ENCODE results near the gene SAPCD1.
"Not testable (repeated sequence)": the region's sequence is repeated elsewhere in the genome, so short reads cannot be mapped to it uniquely, and the experiment has no call there.

The SAPCD1 gene

GRCh38 chr6:31792090-31792374 lies 29.6 kb downstream of the SAPCD1 start:
- Mint-ChIP-seq H3K27me3 (no peaks in the 10 kb centered on the region), H3K4me3 (no peak overlapping the region), H3K27ac (no peak overlapping the region)

GRCh38 chr6:31792761-31793171 lies 30.3 kb downstream of the SAPCD1 start:
- H3K36me3 Mint-ChIP-seq = peaks cover 13% of the 10 kb centered on the region
- peaks cover 37% of the 10 kb centered on the region for H3K4me1 Mint-ChIP-seq (ENCODE audit: low read depth)
- H3K9me3 Mint-ChIP-seq (ENCODE audit: low read depth) = no peaks in the 10 kb centered on the region
- H3K27ac Mint-ChIP-seq = no peak overlapping the region
- peak overlapping the region; percentile 88 for H3K4me3 Mint-ChIP-seq
- no peaks in the 10 kb centered on the region for H3K27me3 Mint-ChIP-seq

More at GRCh38 chr6:31792090-31792374, 29.6 kb downstream of the SAPCD1 start:
- Mint-ChIP-seq H3K4me1 (ENCODE audit: low read depth) (peaks cover 29% of the 10 kb centered on the region), H3K9me3 (ENCODE audit: low read depth) (no peaks in the 10 kb centered on the region), H3K36me3 (peaks cover 11% of the 10 kb centered on the region)

- Mint-ChIP-seq H3K4me3 (peak overlapping the region; percentile 88), H3K4me1 (ENCODE audit: low read depth) (peaks cover 44% of the 10 kb centered on the region), H3K27ac (peak overlapping the region; percentile 91), H3K36me3 (peaks cover 14% of the 10 kb centered on the region)
- H3K9me3 Mint-ChIP-seq (ENCODE audit: low read depth); H3K27me3 Mint-ChIP-seq: not testable (repeated sequence)
Measured at GRCh38 chr6:31793927-31794245, 31.4 kb downstream of the SAPCD1 start.

- Mint-ChIP-seq H3K9me3 (ENCODE audit: low read depth) (no peaks in the 10 kb centered on the region), H3K4me3 (peak overlapping the region; percentile 88), H3K27ac (peak overlapping the region; percentile 91), H3K27me3 (no peaks in the 10 kb centered on the region), H3K4me1 (ENCODE audit: low read depth) (peaks cover 46% of the 10 kb centered on the region), H3K36me3 (peaks cover 13% of the 10 kb centered on the region)
Measured at GRCh38 chr6:31794294-31794865, 31.9 kb downstream of the SAPCD1 start.

- Mint-ChIP-seq H3K27me3 (no peaks in the 10 kb centered on the region), H3K27ac (peak overlapping the region; percentile 99), H3K4me3 (peak overlapping the region; percentile 88), H3K36me3 (peaks cover 12% of the 10 kb centered on the region), H3K4me1 (ENCODE audit: low read depth) (peaks cover 46% of the 10 kb centered on the region), H3K9me3 (ENCODE audit: low read depth) (no peaks in the 10 kb centered on the region)
Measured at GRCh38 chr6:31794866-31795615, 32.6 kb downstream of the SAPCD1 start.

GRCh38 chr6:31795616-31796298 lies 33.3 kb downstream of the SAPCD1 start, which contains the start of gene VARS1:
VARS1 (minus strand) TSS chr6:31795752; CDS start chr6:31795217, 535 bp downstream.
- H3K4me1 Mint-ChIP-seq (ENCODE audit: low read depth) = peaks cover 43% of the 10 kb centered on the region
- H3K36me3 Mint-ChIP-seq = peaks cover 9% of the 10 kb centered on the region
- no peaks in the 10 kb centered on the region for H3K27me3 Mint-ChIP-seq
- no peaks in the 10 kb centered on the region for H3K9me3 Mint-ChIP-seq (ENCODE audit: low read depth)
- peak within 1 kb of the TSS; percentile 88 for H3K4me3 Mint-ChIP-seq
- peak within 1 kb of the TSS; percentile 99 for H3K27ac Mint-ChIP-seq

- Mint-ChIP-seq H3K36me3 (peaks cover 6% of the 10 kb centered on the region), H3K27me3 (no peaks in the 10 kb centered on the region), H3K9me3 (ENCODE audit: low read depth) (no peaks in the 10 kb centered on the region), H3K27ac (peak overlapping the region; percentile 75), H3K4me1 (ENCODE audit: low read depth) (peaks cover 42% of the 10 kb centered on the region), H3K4me3 (peak overlapping the region; percentile 72)
Measured at GRCh38 chr6:31796993-31797385, 34.5 kb downstream of the SAPCD1 start.

GRCh38 chr6:31797588-31797987 lies 35.1 kb downstream of the SAPCD1 start:
- peak overlapping the region; percentile 83 for H3K27ac Mint-ChIP-seq
- peak overlapping the region; percentile 59 for H3K4me3 Mint-ChIP-seq

GRCh38 chr6:31799781-31800180 lies 37.3 kb downstream of the SAPCD1 start:
- Mint-ChIP-seq H3K27ac (no peak overlapping the region), H3K36me3 (peaks cover 5% of the 10 kb centered on the region)

More at GRCh38 chr6:31797588-31797987, 35.1 kb downstream of the SAPCD1 start:
- Mint-ChIP-seq H3K36me3 (peaks cover 6% of the 10 kb centered on the region), H3K27me3 (no peaks in the 10 kb centered on the region), H3K9me3 (ENCODE audit: low read depth) (no peaks in the 10 kb centered on the region), H3K4me1 (ENCODE audit: low read depth) (peaks cover 37% of the 10 kb centered on the region)

GRCh38 chr6:31801031-31801927 lies 38.8 kb downstream of the SAPCD1 start:
- not testable (repeated sequence) for H3K27ac Mint-ChIP-seq; H3K36me3 Mint-ChIP-seq; H3K9me3 Mint-ChIP-seq (ENCODE audit: low read depth); H3K27me3 Mint-ChIP-seq; H3K4me3 Mint-ChIP-seq
- peaks cover 32% of the 10 kb centered on the region for H3K4me1 Mint-ChIP-seq (ENCODE audit: low read depth)

More at GRCh38 chr6:31799781-31800180, 37.3 kb downstream of the SAPCD1 start:
- peaks cover 28% of the 10 kb centered on the region for H3K4me1 Mint-ChIP-seq (ENCODE audit: low read depth)
- no peaks in the 10 kb centered on the region for H3K27me3 Mint-ChIP-seq
- H3K4me3 Mint-ChIP-seq = no peak overlapping the region
- H3K9me3 Mint-ChIP-seq (ENCODE audit: low read depth) = no peaks in the 10 kb centered on the region

- H3K36me3 Mint-ChIP-seq = peaks cover 6% of the 10 kb centered on the region
- no peaks in the 10 kb centered on the region for H3K27me3 Mint-ChIP-seq
- peak overlapping the region; percentile 97 for H3K27ac Mint-ChIP-seq
- H3K9me3 Mint-ChIP-seq (ENCODE audit: low read depth) = no peaks in the 10 kb centered on the region
- peaks cover 17% of the 10 kb centered on the region for H3K4me1 Mint-ChIP-seq (ENCODE audit: low read depth)
- peak overlapping the region; percentile 96 for H3K4me3 Mint-ChIP-seq
Measured at GRCh38 chr6:31805939-31806469, 43.5 kb downstream of the SAPCD1 start.

GRCh38 chr6:31806470-31807272 lies 44.2 kb downstream of the SAPCD1 start, which contains the start of gene LSM2:
LSM2 (minus strand) TSS chr6:31806966; CDS start chr6:31806757, 209 bp downstream.
- H3K4me3 Mint-ChIP-seq = peak within 1 kb of the TSS; percentile 96
- H3K9me3 Mint-ChIP-seq (ENCODE audit: low read depth) = no peaks in the 10 kb centered on the region
- peaks cover 15% of the 10 kb centered on the region for H3K4me1 Mint-ChIP-seq (ENCODE audit: low read depth)
- no peaks in the 10 kb centered on the region for H3K27me3 Mint-ChIP-seq
- H3K27ac Mint-ChIP-seq = peak within 1 kb of the TSS; percentile 97
- peaks cover 6% of the 10 kb centered on the region for H3K36me3 Mint-ChIP-seq

- H3K9me3 Mint-ChIP-seq (ENCODE audit: low read depth); H3K27ac Mint-ChIP-seq; H3K4me3 Mint-ChIP-seq; H3K36me3 Mint-ChIP-seq; H3K27me3 Mint-ChIP-seq: not testable (repeated sequence)
- H3K4me1 Mint-ChIP-seq (ENCODE audit: low read depth) = peaks cover 21% of the 10 kb centered on the region
Measured at GRCh38 chr6:31808599-31808998, 46.1 kb downstream of the SAPCD1 start.

GRCh38 chr6:31811645-31812044 lies 49.2 kb downstream of the SAPCD1 start:
- Mint-ChIP-seq H3K36me3 (peaks cover 4% of the 10 kb centered on the region), H3K27ac (no peak overlapping the region), H3K4me1 (ENCODE audit: low read depth) (peaks cover 24% of the 10 kb centered on the region), H3K9me3 (ENCODE audit: low read depth) (no peaks in the 10 kb centered on the region), H3K4me3 (no peak overlapping the region), H3K27me3 (no peaks in the 10 kb centered on the region)

All from activated naive CD8-positive, alpha-beta T cell (primary cell).